ENCODE data around the gene HPS4. TPM values are rescaled to one million over a fixed set of nuclear protein-coding genes. Genes with fewer than 3 reads are reported as not detected.

The HPS4 gene
- total RNA-seq, 1 donor from 2014 or later: 43.2 TPM

DNA sequence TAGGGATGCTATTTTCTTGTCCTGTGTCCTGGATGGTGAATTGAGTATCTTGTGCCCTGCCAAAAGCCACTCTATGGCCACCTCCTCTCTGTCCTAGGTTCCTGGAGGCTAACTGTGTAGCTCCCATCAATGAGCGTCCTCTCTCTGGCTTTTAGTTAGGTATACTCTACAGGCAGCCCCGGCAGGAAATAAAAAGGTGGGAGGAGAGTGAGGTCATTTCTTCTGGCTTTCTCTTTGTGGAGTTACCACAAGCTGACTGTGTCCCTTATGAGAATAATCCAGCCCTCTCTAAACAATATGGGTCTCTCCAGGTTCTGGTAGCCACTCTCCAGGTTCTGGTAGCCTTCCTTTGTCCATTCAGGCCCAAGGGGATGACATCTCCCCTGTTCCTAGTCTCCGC is 66.2 kb downstream of the HPS4 start:
- Mint-ChIP-seq H3K36me3 (ENCODE audit: insufficient read depth) (no peaks in the 10 kb centered on the region), H3K9me3 (ENCODE audit: low read depth) (no peaks in the 10 kb centered on the region), H3K4me3 (ENCODE audit: low read depth) (no peak overlapping the region), H3K27ac (no peak overlapping the region), H3K4me1 (ENCODE audit: low read depth) (no peaks in the 10 kb centered on the region), H3K27me3 (peaks cover 38% of the 10 kb centered on the region)
- TF ChIP-seq, protein P1, sequence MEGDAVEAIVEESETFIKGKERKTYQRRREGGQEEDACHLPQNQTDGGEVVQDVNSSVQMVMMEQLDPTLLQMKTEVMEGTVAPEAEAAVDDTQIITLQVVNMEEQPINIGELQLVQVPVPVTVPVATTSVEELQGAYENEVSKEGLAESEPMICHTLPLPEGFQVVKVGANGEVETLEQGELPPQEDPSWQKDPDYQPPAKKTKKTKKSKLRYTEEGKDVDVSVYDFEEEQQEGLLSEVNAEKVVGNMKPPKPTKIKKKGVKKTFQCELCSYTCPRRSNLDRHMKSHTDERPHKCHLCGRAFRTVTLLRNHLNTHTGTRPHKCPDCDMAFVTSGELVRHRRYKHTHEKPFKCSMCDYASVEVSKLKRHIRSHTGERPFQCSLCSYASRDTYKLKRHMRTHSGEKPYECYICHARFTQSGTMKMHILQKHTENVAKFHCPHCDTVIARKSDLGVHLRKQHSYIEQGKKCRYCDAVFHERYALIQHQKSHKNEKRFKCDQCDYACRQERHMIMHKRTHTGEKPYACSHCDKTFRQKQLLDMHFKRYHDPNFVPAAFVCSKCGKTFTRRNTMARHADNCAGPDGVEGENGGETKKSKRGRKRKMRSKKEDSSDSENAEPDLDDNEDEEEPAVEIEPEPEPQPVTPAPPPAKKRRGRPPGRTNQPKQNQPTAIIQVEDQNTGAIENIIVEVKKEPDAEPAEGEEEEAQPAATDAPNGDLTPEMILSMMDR (IDR thresholded peaks at IDR 0.05; ENCODE audit: unreplicated experiment): no peak
- no peak for DNase-seq (ENCODE audit: low spot score, unreplicated experiment)

DNA sequence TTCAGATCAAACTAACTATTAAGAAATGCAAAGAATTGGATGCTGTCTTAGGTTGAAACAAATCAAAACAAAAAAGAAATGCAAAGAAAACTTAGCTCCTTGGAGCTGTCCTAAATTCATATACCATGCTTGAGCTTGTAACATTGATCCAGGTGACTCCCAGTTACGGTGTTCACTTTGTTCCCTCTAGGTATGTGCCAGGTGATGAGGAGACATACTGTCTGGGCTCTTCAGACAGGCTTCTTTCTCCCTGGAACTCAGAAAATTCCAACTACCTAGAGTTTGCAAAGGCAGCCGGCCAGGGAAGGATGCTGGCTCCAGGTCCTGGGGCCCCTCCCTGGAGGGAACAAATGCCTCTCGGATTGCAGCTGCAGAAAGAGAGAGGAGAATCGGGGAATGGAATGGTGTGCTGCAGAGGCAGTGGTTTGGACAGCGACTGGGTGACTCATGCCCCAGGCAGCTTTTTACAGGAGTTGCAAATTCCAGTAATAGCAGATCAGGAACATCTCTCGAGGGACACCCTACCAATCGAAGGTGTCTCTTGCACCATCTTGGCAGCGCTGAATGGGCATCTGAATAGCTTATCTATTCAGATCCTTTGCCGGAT is 66.8 kb downstream of the HPS4 start:
- Mint-ChIP-seq H3K4me1 (ENCODE audit: low read depth) (no peaks in the 10 kb centered on the region), H3K27ac (no peak overlapping the region), H3K36me3 (ENCODE audit: insufficient read depth) (no peaks in the 10 kb centered on the region), H3K4me3 (ENCODE audit: low read depth) (no peak overlapping the region), H3K9me3 (ENCODE audit: low read depth) (no peaks in the 10 kb centered on the region), H3K27me3 (peaks cover 38% of the 10 kb centered on the region)
- TF ChIP-seq, protein P1 (IDR thresholded peaks at IDR 0.05; ENCODE audit: unreplicated experiment): no peak
- no peak for DNase-seq (ENCODE audit: low spot score, unreplicated experiment)

DNA sequence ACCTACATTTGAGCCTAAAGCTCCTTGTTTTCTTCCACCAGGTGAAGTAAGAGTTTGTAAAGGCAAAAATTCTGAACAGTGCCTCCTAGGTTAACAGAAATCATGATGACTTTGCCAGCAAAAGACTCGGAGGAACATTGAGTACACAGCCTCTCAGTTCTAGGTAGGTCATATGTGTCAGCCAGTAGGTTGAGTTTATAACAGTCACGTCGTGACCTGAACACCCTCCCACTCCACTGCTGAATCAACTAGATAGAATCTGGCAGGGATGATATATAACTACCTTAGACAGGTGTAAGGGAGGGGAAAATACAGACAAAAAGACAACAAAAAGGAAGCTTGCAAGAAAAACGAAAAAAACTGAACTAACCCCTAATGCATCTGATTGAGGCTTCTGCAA is 67.3 kb downstream of the HPS4 start:
- Mint-ChIP-seq H3K27ac (no peak overlapping the region), H3K4me1 (ENCODE audit: low read depth) (no peaks in the 10 kb centered on the region), H3K4me3 (ENCODE audit: low read depth) (no peak overlapping the region), H3K36me3 (ENCODE audit: insufficient read depth) (no peaks in the 10 kb centered on the region), H3K9me3 (ENCODE audit: low read depth) (no peaks in the 10 kb centered on the region), H3K27me3 (peaks cover 38% of the 10 kb centered on the region)
- TF ChIP-seq, protein P1 (IDR thresholded peaks at IDR 0.05; ENCODE audit: unreplicated experiment): no peak
- DNase-seq (ENCODE audit: low spot score, unreplicated experiment): no peak

DNA sequence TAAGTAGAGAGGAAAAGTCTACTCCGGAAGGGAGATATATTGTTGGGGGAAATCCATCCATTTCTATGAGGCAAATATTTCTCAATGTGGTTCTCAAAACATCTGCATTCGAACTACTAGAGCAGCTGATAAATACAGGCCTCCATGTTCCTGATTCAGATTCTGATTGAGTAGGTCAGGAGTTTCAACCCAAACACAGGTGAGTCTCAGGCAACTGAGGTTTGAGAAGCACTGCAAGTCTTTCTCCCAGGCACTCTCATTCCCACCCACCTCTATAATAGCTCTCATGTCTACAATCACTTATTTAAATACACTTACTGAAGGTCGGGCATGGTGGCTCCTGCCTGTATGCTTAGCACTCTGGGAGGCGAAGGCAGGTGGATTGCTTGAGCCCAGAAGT is 69.2 kb downstream of the HPS4 start:
- no peak for DNase-seq (ENCODE audit: low spot score, unreplicated experiment)
- no peaks in the 10 kb centered on the region for H3K9me3 Mint-ChIP-seq (ENCODE audit: low read depth)
- H3K27me3 Mint-ChIP-seq: peaks cover 37% of the 10 kb centered on the region
- H3K4me1 Mint-ChIP-seq (ENCODE audit: low read depth): peaks cover 1% of the 10 kb centered on the region
- no peak overlapping the region for H3K4me3 Mint-ChIP-seq (ENCODE audit: low read depth)
- no peak overlapping the region for H3K27ac Mint-ChIP-seq
- TF ChIP-seq, protein P1 (IDR thresholded peaks at IDR 0.05; ENCODE audit: unreplicated experiment): no peak
- no peaks in the 10 kb centered on the region for H3K36me3 Mint-ChIP-seq (ENCODE audit: insufficient read depth)

DNA sequence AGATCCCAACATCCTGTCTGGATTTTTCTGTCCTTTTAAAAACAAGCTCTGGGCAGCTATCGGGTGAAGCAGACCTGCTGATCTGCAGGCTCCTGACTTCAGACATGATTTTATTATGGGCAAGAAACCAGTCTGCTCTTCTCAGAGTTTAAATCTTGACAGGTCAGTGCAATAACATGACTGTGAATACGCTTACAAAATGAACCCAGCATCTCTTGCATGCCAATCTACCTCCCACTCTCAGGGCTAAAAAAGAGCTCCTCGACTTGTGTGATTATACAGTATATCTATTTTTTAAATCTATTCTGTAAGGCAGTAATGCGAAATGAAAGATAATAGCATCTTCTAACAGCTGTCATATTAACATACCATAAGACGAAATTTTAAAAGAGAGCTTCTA is 73.2 kb downstream of the HPS4 start:
- Mint-ChIP-seq H3K9me3 (ENCODE audit: low read depth) (no peaks in the 10 kb centered on the region), H3K36me3 (ENCODE audit: insufficient read depth) (no peaks in the 10 kb centered on the region), H3K27me3 (peaks cover 13% of the 10 kb centered on the region), H3K4me1 (ENCODE audit: low read depth) (peaks cover 1% of the 10 kb centered on the region), H3K4me3 (ENCODE audit: low read depth) (no peak overlapping the region), H3K27ac (no peak overlapping the region)
- no peak for DNase-seq (ENCODE audit: low spot score, unreplicated experiment)
- TF ChIP-seq, protein P1 (IDR thresholded peaks at IDR 0.05; ENCODE audit: unreplicated experiment): no peak
